HFF-Myc (cell line): Measurements from ENCODE around the gene TOR1B.

ENCODE experiments used
- DNase-seq: peaks from one replicate; pipeline ENCODE4 v3.0.0-alpha.2; 2011; ENCODE audit warnings: low read depth; ENCODE audit errors: extremely low read depth
- H3K4me3 ChIP-seq: replicated peaks from 2 replicates; pipeline ENCODE4 v1.5.1; 2011; ENCODE audit warnings: low read depth, mild to moderate bottlenecking, control low read depth, low read length
- CTCF ChIP-seq: IDR thresholded peaks from 2 replicates; pipeline ENCODE4 v1.5.1; 2012; ENCODE audit warnings: mild to moderate bottlenecking, low read depth, low read length, control low read depth; ENCODE audit errors: missing control alignments

TOR1B gene

GRCh38 chr9:129835128-129835859 lies 32.3 kb downstream of the TOR1B start, which contains the start of the genes C9orf78 and USP20:
Gene C9orf78 (minus strand): TSS chr9:129835275. CDS start chr9:129835221, 54 bp downstream.
Gene USP20 (plus strand): TSS chr9:129835458. CDS start chr9:129852556, 17,098 bp downstream.
- no peak for TF ChIP-seq CTCF
- peak; percentile 65 for DNase-seq
- H3K4me3 ChIP-seq = peak within 1 kb of the TSS; percentile 97

GRCh38 chr9:129835860-129836223 lies 32.9 kb downstream of the TOR1B start:
- no peak for DNase-seq
- no peak for TF ChIP-seq CTCF
- H3K4me3 ChIP-seq = peak overlapping the region; percentile 97

GRCh38 chr9:129836311-129837007 lies 33.5 kb downstream of the TOR1B start:
- peak overlapping the region; percentile 97 for H3K4me3 ChIP-seq
- DNase-seq = no peak
- TF ChIP-seq CTCF = no peak

- peak; percentile 50 for DNase-seq
- no peak overlapping the region for H3K4me3 ChIP-seq
- no peak for TF ChIP-seq CTCF
Observed at GRCh38 chr9:129838707-129839259, 35.8 kb downstream of the TOR1B start.

GRCh38 chr9:129839324-129840023 lies 36.5 kb downstream of the TOR1B start:
- H3K4me3 ChIP-seq = no peak overlapping the region
- TF ChIP-seq CTCF = no peak
- no peak for DNase-seq

GRCh38 chr9:129840034-129840433 lies 37.0 kb downstream of the TOR1B start:
- no peak overlapping the region for H3K4me3 ChIP-seq
- DNase-seq = no peak
- TF ChIP-seq CTCF = no peak
